Stimulated activated CD8-positive, alpha-beta memory T cell treated with anti-CD3 and anti-CD28 coated beads, Interleukin-4, amount 100 ng/mL, for 4 hours (primary cell): ENCODE data around the gene MUC2.

ENCODE experiments used
- DNase-seq, 2 donors: peaks; one replicate each; pipeline ENCODE4 v3.0.0-alpha.2; 2020; ENCODE audit warnings: low read depth in 2 of 2, low spot score in 1 of 2

The MUC2 gene

GRCh38 chr11:1036303-1036923, 38.3 kb upstream of the MUC2 start, which contains the start of gene MUC6:
MUC6 (minus strand) TSS chr11:1036718; CDS start chr11:1036655, 63 bp downstream.
- DNase-seq: no peak

GRCh38 chr11:1036931-1037330, 37.7 kb upstream of the MUC2 start:
- DNase-seq: no peak

- no peak for DNase-seq
These were observed 37.1 kb upstream of the MUC2 start for GRCh38 chr11:1037506-1038055.

- no peak for DNase-seq
These were observed 36.3 kb upstream of the MUC2 start for GRCh38 chr11:1038361-1038760.

- DNase-seq: no peak
These were observed 35.8 kb upstream of the MUC2 start for GRCh38 chr11:1038921-1039320.

GRCh38 chr11:1039481-1040427, 34.9 kb upstream of the MUC2 start:
- DNase-seq: no peak

GRCh38 chr11:1040428-1041148, 34.1 kb upstream of the MUC2 start:
- DNase-seq: no peak

- no peak for DNase-seq
These were observed 33.6 kb upstream of the MUC2 start for GRCh38 chr11:1041149-1041467.

- DNase-seq: no peak
These were observed 33.2 kb upstream of the MUC2 start for GRCh38 chr11:1041471-1041870.

GRCh38 chr11:1041936-1042608, 32.6 kb upstream of the MUC2 start:
- no peak for DNase-seq

- DNase-seq: no peak
These were observed 31.8 kb upstream of the MUC2 start for GRCh38 chr11:1042626-1043562.

GRCh38 chr11:1043563-1044096, 31.0 kb upstream of the MUC2 start:
- DNase-seq: no peak

GRCh38 chr11:1044160-1044559, 30.5 kb upstream of the MUC2 start:
- DNase-seq: no peak

GRCh38 chr11:1047595-1048156, 27.0 kb upstream of the MUC2 start:
- no peak for DNase-seq

- no peak for DNase-seq
These were observed 26.2 kb upstream of the MUC2 start for GRCh38 chr11:1048375-1049070.

- no peak for DNase-seq
These were observed 25.6 kb upstream of the MUC2 start for GRCh38 chr11:1049071-1049405.

GRCh38 chr11:1049431-1049891, 25.2 kb upstream of the MUC2 start:
- DNase-seq: no peak

GRCh38 chr11:1049911-1050580, 24.6 kb upstream of the MUC2 start:
- DNase-seq: no peak
